Mucosa of descending colon (tissue), 3 donors: ENCODE measurements around the gene CORIN. TPM values are rescaled to one million over a fixed set of nuclear protein-coding genes. Genes with fewer than 3 reads are reported as not detected.

Experiments used
- ATAC-seq: fragments of 200-7000 bp; cut with Tn5 transposase; one replicate; pipeline ENCODE4 v1.9.1; 2020; ENCODE audit warnings: mild to moderate bottlenecking, moderate library complexity
- DNase-seq, 3 donors: peaks; one replicate each; pipeline ENCODE4 v3.0.0-alpha.2; 2020
- H3K36me3 ChIP-seq: fragments of 200-600 bp; one replicate; pipeline ENCODE4 v1.8.0; 2021; ENCODE audit warnings: low read depth, mild to moderate bottlenecking
- H3K4me1 ChIP-seq: fragments of 200-600 bp; one replicate; pipeline ENCODE4 v1.8.0; 2021; ENCODE audit warnings: low read depth, mild to moderate bottlenecking
- H3K4me3 ChIP-seq: fragments of 200-600 bp; one replicate; pipeline ENCODE4 v1.8.0; 2021; ENCODE audit warnings: mild to moderate bottlenecking
- H3K9me3 ChIP-seq: fragments of 200-600 bp; one replicate; pipeline ENCODE4 v1.8.0; 2021; ENCODE audit warnings: mild to moderate bottlenecking
- intact Hi-C, 2 donors: fragments of 100-400 bp; cut with DNase I in 1 of 2; cut with micrococcal nuclease in 1 of 2; formaldehyde crosslinking; loops; one replicate each; pipeline versions ENCODE4 v1.11.0 to v1.11.1; 2022; cut with DNase I, micrococcal nuclease
- total RNA-seq, 3 donors: library from RNA; stranded (reverse); fragmentation: NEBNext Ultra II Directional in 2 of 3; extraction: Animal tissue kit (Norgen Biotek cat#: 25700) in 2 of 3; gene quantifications; one replicate each; pipeline versions ENCODE4 v1.2.1 to v1.2.4, GENCODE V29; 2021 to 2023
- TF ChIP-seq, protein P1 (sequence below): fragments of 200-600 bp; IDR thresholded peaks from one replicate; pipeline ENCODE4 v1.8.0; 2022; ENCODE audit warnings: antibody characterized with exemption, mild to moderate bottlenecking
- donor health status: DM: no; HTN: no; CAD: no; lungs with moderate emphysema.
- donor health status: DM: no; HTN: no; CAD: no.
- donor health status: DM: no; HTN: yes; CAD: no.

The CORIN gene
- total RNA-seq, 3 donors from 2014 or later, result 0.41 to 0.52 (median 0.47) TPM

- H3K9me3 ChIP-seq, result no peaks in the 10 kb centered on the region
- ATAC-seq (no peak), DNase-seq (no peak)
- TF ChIP-seq, protein P1, sequence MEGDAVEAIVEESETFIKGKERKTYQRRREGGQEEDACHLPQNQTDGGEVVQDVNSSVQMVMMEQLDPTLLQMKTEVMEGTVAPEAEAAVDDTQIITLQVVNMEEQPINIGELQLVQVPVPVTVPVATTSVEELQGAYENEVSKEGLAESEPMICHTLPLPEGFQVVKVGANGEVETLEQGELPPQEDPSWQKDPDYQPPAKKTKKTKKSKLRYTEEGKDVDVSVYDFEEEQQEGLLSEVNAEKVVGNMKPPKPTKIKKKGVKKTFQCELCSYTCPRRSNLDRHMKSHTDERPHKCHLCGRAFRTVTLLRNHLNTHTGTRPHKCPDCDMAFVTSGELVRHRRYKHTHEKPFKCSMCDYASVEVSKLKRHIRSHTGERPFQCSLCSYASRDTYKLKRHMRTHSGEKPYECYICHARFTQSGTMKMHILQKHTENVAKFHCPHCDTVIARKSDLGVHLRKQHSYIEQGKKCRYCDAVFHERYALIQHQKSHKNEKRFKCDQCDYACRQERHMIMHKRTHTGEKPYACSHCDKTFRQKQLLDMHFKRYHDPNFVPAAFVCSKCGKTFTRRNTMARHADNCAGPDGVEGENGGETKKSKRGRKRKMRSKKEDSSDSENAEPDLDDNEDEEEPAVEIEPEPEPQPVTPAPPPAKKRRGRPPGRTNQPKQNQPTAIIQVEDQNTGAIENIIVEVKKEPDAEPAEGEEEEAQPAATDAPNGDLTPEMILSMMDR, result no peak
- H3K36me3 ChIP-seq, result no peaks in the 10 kb centered on the region
- H3K4me1 ChIP-seq, result no peaks in the 10 kb centered on the region
- intact Hi-C loops, result no loop called here
- H3K4me3 ChIP-seq, result no peak overlapping the region
Measured at GRCh38 chr4:47819178-47819577, 18.7 kb downstream of the CORIN start.

DNA sequence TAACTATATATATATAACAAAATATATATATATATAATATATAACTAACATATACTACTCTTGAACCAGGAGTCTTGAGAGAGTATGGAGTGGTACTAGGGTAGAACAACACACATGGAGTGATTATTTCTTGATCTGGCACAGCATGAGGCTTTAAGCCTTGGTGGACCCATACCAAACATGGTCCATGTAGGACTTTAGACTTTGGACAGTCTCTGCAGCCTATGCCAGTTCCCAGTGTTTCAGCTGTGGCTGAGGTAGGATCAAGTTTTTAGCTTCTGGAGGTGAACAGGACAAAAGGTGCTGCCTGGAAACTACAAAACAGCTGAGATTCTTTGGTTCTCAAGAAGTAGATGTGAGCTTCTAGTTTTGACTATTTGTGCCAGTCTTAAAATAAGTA lies 20.6 kb downstream of the CORIN start:
- intact Hi-C loops, result no loop called here
- ATAC-seq (no peak), DNase-seq (no peak)
- H3K9me3 ChIP-seq, result no peaks in the 10 kb centered on the region
- no peak overlapping the region for H3K4me3 ChIP-seq
- no peaks in the 10 kb centered on the region for H3K4me1 ChIP-seq
- TF ChIP-seq, protein P1, result no peak
- no peaks in the 10 kb centered on the region for H3K36me3 ChIP-seq

GRCh38 chr4:47816748-47817147 lies 21.1 kb downstream of the CORIN start:
- no peaks in the 10 kb centered on the region for H3K4me1 ChIP-seq
- H3K9me3 ChIP-seq, result no peaks in the 10 kb centered on the region
- intact Hi-C loops, result no loop called here
- no peak overlapping the region for H3K4me3 ChIP-seq
- DNase-seq, result no peak
- no peak for ATAC-seq
- no peaks in the 10 kb centered on the region for H3K36me3 ChIP-seq
- TF ChIP-seq, protein P1, result no peak

- Histone ChIP-seq H3K4me3 (no peak overlapping the region), H3K9me3 (no peaks in the 10 kb centered on the region), H3K4me1 (no peaks in the 10 kb centered on the region), H3K36me3 (no peaks in the 10 kb centered on the region)
- DNase-seq, result no peak
- no peak for ATAC-seq
- intact Hi-C loops, result no loop called here
- TF ChIP-seq, protein P1, result no peak
Measured at GRCh38 chr4:47814618-47815295, 23.1 kb downstream of the CORIN start.

DNA sequence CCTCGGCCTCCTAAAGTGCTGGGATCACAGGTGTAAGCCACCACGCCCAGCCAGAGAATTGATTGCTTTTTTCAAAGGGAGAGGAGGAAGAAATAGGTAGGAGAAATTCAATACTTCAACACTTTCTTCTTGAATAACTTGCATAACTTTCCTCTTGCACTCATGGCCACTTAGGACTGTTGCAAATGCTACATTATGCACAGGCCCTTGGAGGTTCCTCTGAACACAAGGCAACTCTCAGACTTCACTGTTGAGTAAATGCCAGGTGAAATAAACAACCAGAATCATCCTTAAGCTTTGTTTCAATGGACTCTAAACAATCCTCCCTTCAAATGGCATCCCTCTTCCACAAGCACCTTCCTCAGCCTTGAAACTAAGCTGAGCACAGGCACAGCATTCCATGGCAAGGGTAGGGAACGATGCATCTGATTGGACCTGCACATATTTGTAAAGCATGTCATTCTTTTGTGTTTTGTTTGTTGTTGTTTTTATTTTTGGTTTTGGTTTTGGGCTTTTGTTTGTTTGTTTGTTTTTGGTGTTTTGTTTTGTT lies 28.1 kb downstream of the CORIN start:
- Histone ChIP-seq H3K36me3 (no peaks in the 10 kb centered on the region), H3K4me1 (no peaks in the 10 kb centered on the region), H3K9me3 (no peaks in the 10 kb centered on the region), H3K4me3 (no peak overlapping the region)
- intact Hi-C loops, result no loop called here
- ATAC-seq, result no peak
- DNase-seq, result no peak
- TF ChIP-seq, protein P1, result no peak
